GM23338 (cell line): ENCODE data around the gene NCKAP5. TPM values are rescaled to one million over a fixed set of nuclear protein-coding genes. Genes with fewer than 3 reads are reported as not detected.

Source experiments
- ATAC-seq: fragments of 200-7000 bp; cut with Tn5 transposase; 3 replicates; pipeline ENCODE4 v1.9.1; 2020
- DNase-seq: peaks from one replicate; pipeline ENCODE4 v3.0.0-alpha.2; 2015; ENCODE audit warnings: low spot score
- H2AFZ ChIP-seq: fragments of 200-600 bp; sonication (generic); 2 replicates; pipeline ENCODE4 v1.8.0; 2016; ENCODE audit warnings: antibody characterized with exemption, mild to moderate bottlenecking, moderate library complexity
- H3F3A ChIP-seq: fragments of 200-600 bp; sonication (generic); replicated peaks from 2 replicates; pipeline ENCODE4 v1.8.0; 2017; ENCODE audit warnings: antibody characterized with exemption, mixed run types, low read depth
- H3K27ac ChIP-seq: fragments of 200-600 bp; sonication (generic); 2 replicates; pipeline ENCODE4 v1.6.1; 2016; ENCODE audit warnings: low read depth
- H3K27me3 ChIP-seq: fragments of 200-600 bp; sonication (generic); 2 replicates; pipeline ENCODE4 v1.8.0; 2016; ENCODE audit warnings: mild to moderate bottlenecking, mixed run types, moderate library complexity; ENCODE audit not compliant: insufficient read depth
- H3K36me3 ChIP-seq: fragments of 200-600 bp; sonication (generic); 2 replicates; pipeline ENCODE4 v1.8.0; 2016; ENCODE audit warnings: mild to moderate bottlenecking; ENCODE audit not compliant: insufficient read depth
- H3K4me1 ChIP-seq: fragments of 200-600 bp; sonication (generic); 2 replicates; pipeline ENCODE4 v1.8.0; 2016; ENCODE audit warnings: mild to moderate bottlenecking, moderate library complexity; ENCODE audit not compliant: insufficient read depth
- H3K4me2 ChIP-seq: fragments of 200-600 bp; sonication (generic); 2 replicates; pipeline ENCODE4 v1.7.1; 2017; ENCODE audit warnings: mixed run types
- H3K4me3 ChIP-seq: fragments of 200-600 bp; sonication (generic); 2 replicates; pipeline ENCODE4 v1.6.1; 2016; ENCODE audit warnings: mixed run types
- H3K79me2 ChIP-seq: fragments of 200-600 bp; sonication (generic); replicated peaks from 2 replicates; pipeline ENCODE4 v1.8.0; 2017; ENCODE audit warnings: mild to moderate bottlenecking; ENCODE audit not compliant: insufficient read depth
- H3K9me2 ChIP-seq: fragments of 200-600 bp; sonication (generic); 2 replicates; pipeline ENCODE4 v1.8.0; 2017; ENCODE audit not compliant: insufficient read depth
- H4K20me1 ChIP-seq: fragments of 200-600 bp; sonication (generic); replicated peaks from 2 replicates; pipeline ENCODE4 v1.8.0; 2017; ENCODE audit warnings: mild to moderate bottlenecking; ENCODE audit not compliant: insufficient read depth
- H3K27ac Mint-ChIP-seq: 2 replicates; pipeline ENCODE4 v1.8.0; 2020; ENCODE audit warnings: inconsistent platforms, mild to moderate bottlenecking, moderate library complexity, mixed read lengths
- H3K27me3 Mint-ChIP-seq: 3 replicates; pipeline ENCODE4 v1.8.0; 2022; ENCODE audit warnings: low read depth, mild to moderate bottlenecking, moderate library complexity, mixed read lengths, inconsistent platforms; ENCODE audit not compliant: insufficient read depth, poor library complexity
- H3K36me3 Mint-ChIP-seq: 3 replicates; pipeline ENCODE4 v1.8.0; 2021; ENCODE audit warnings: low read depth, mild to moderate bottlenecking, inconsistent platforms, moderate library complexity, mixed read lengths
- H3K4me1 Mint-ChIP-seq: 3 replicates; pipeline ENCODE4 v1.8.0; 2020; ENCODE audit warnings: mild to moderate bottlenecking, inconsistent platforms, mixed read lengths
- H3K4me3 Mint-ChIP-seq: 3 replicates; pipeline ENCODE4 v1.8.0; 2021; ENCODE audit warnings: moderate library complexity, mild to moderate bottlenecking, inconsistent platforms, mixed read lengths
- H3K9me3 Mint-ChIP-seq: 3 replicates; pipeline ENCODE4 v1.8.0; 2020; ENCODE audit warnings: moderate library complexity, mild to moderate bottlenecking, inconsistent platforms, mixed read lengths
- CREB1 ChIP-seq: fragments of 250-450 bp; sonication (Bioruptor Pico); IDR thresholded peaks from 2 replicates; pipeline ENCODE4 v1.5.0; 2020; ENCODE audit warnings: low read depth, mild to moderate bottlenecking, moderate library complexity
- CTCF ChIP-seq, 2 experiments: fragments of 200-600 bp in 1 of 2; sonication (generic) in 1 of 2; conservative IDR thresholded peaks; 2 replicates each; pipeline versions ENCODE4 v1.5.1 to v1.6.1; 2016 to 2017; ENCODE audit warnings: antibody characterized with exemption in 2 of 2, low read depth in 2 of 2, mild to moderate bottlenecking in 2 of 2, moderate library complexity in 1 of 2
- ETS1 ChIP-seq: IDR thresholded peaks from 2 replicates; pipeline ENCODE4 v1.6.1; 2016; ENCODE audit warnings: antibody characterized with exemption
- EZH2 ChIP-seq: fragments of 200-600 bp; sonication (generic); IDR thresholded peaks from one replicate; pipeline ENCODE4 v1.8.0; 2017; ENCODE audit warnings: antibody characterized with exemption, mild to moderate bottlenecking, low read depth; ENCODE audit not compliant: unreplicated experiment
- EZH2phosphoT487 ChIP-seq: fragments of 200-600 bp; sonication (generic); IDR thresholded peaks from one replicate; pipeline ENCODE4 v1.8.1; 2018; ENCODE audit warnings: antibody characterized with exemption; ENCODE audit not compliant: unreplicated experiment
- JUNB ChIP-seq: IDR thresholded peaks from one replicate; pipeline ENCODE4 v1.6.1; 2016; ENCODE audit warnings: antibody characterized with exemption; ENCODE audit not compliant: unreplicated experiment
- NANOG ChIP-seq: IDR thresholded peaks from 2 replicates; pipeline ENCODE4 v1.6.1; 2016; ENCODE audit warnings: antibody characterized with exemption, borderline replicate concordance
- POLR2AphosphoS5 ChIP-seq: IDR thresholded peaks from 2 replicates; pipeline ENCODE4 v1.6.1; 2016; ENCODE audit warnings: antibody characterized with exemption, low read depth
- REST ChIP-seq: IDR thresholded peaks from one replicate; pipeline ENCODE4 v1.6.1; 2018; ENCODE audit warnings: antibody characterized with exemption; ENCODE audit not compliant: unreplicated experiment
- STAT1 ChIP-seq: IDR thresholded peaks from one replicate; pipeline ENCODE4 v1.6.1; 2016; ENCODE audit warnings: antibody characterized with exemption; ENCODE audit not compliant: unreplicated experiment
- ZNF114 ChIP-seq: fragments of 250-450 bp; sonication (Bioruptor Pico); IDR thresholded peaks from 2 replicates; pipeline ENCODE4 v1.5.0; 2020; ENCODE audit warnings: mild to moderate bottlenecking, moderate library complexity
- ZNF331 ChIP-seq: fragments of 250-450 bp; sonication (Bioruptor Pico); IDR thresholded peaks from 2 replicates; pipeline ENCODE4 v1.5.0; 2020; ENCODE audit warnings: low read depth, mild to moderate bottlenecking, moderate library complexity
- ZNF462 ChIP-seq: fragments of 250-450 bp; sonication (Bioruptor Pico); IDR thresholded peaks from 2 replicates; pipeline ENCODE4 v1.5.0; 2020; ENCODE audit warnings: mild to moderate bottlenecking, moderate library complexity
- polyA plus RNA-seq: library from polyadenylated mRNA; unstranded; fragments of >200 nt; fragmentation: Nextera tagmentation; extraction: Ambion mirVana; gene quantifications from 2 replicates; pipeline ENCODE4 v1.2.1, GENCODE V29; 2016
- total RNA-seq: library from RNA; depleted of rRNA; stranded (reverse); fragments of >200 nt; shearing (Covaris generic); gene quantifications from 2 replicates; pipeline ENCODE4 v1.2.3, GENCODE V29; 2014

NCKAP5 gene
- total and polyA plus RNA-seq, 2 experiments from 2014 or later: 0.34 to 0.73 TPM

GRCh38 chr2:133418671-133419070 is 149.6 kb downstream of the NCKAP5 start:
- no peak for DNase-seq
- Histone ChIP-seq H3F3A (no peaks in the 10 kb centered on the region), H3K27ac (no peak overlapping the region), H3K27me3 (no peaks in the 10 kb centered on the region), H3K4me3 (no peak overlapping the region), H3K79me2 (no peaks in the 10 kb centered on the region), H2AFZ (no peak overlapping the region), H3K36me3 (no peaks in the 10 kb centered on the region), H3K4me1 (peaks cover 27% of the 10 kb centered on the region), H3K9me2 (no peaks in the 10 kb centered on the region), H4K20me1 (no peaks in the 10 kb centered on the region), H3K4me2 (no peak overlapping the region)
- no peaks in the 10 kb centered on the region for H3K36me3 Mint-ChIP-seq
- H3K4me1 Mint-ChIP-seq: peaks cover 34% of the 10 kb centered on the region
- H3K4me3 Mint-ChIP-seq: no peak overlapping the region
- ATAC-seq: no peak
- TF ChIP-seq EZH2 (no peak), STAT1 (no peak), CREB1 (CRISPR knock-in tag) (no peak), JUNB (no peak), NANOG (no peak), EZH2phosphoT487 (no peak), ZNF114 (CRISPR knock-in tag) (no peak), ZNF462 (no peak), CTCF (conservative IDR thresholded peaks at IDR 0.05; ENCODE audit: low read depth in 2 of 2) (no peak), ZNF331 (CRISPR knock-in tag) (no peak), REST (no peak), ETS1 (no peak), POLR2AphosphoS5 (no peak)
- H3K27ac Mint-ChIP-seq: no peak overlapping the region
- no peaks in the 10 kb centered on the region for H3K9me3 Mint-ChIP-seq
- peaks cover 3% of the 10 kb centered on the region for H3K27me3 Mint-ChIP-seq
